Measurements from ENCODE around the gene FAM53A.

Gene FAM53A

GRCh38 chr4:1591107-1591506 is 93.0 kb downstream of the FAM53A start:
- no peak overlapping the region for H3K4me3 ChIP-seq (ENCODE audit: low read depth, low read length)
- TF ChIP-seq CTCF (conservative IDR thresholded peaks at IDR 0.05; ENCODE audit: low read depth, low read length): no peak
- no peak for DNase-seq (ENCODE audit: low read depth)

- no peak overlapping the region for H3K4me3 ChIP-seq (ENCODE audit: low read depth, low read length)
- DNase-seq (ENCODE audit: low read depth): no peak
- no peak for TF ChIP-seq CTCF (conservative IDR thresholded peaks at IDR 0.05; ENCODE audit: low read depth, low read length)
Observed at GRCh38 chr4:1590244-1590643, 93.9 kb downstream of the FAM53A start.
